DOHH2 (cell line): ENCODE data around the gene TSC2.

ENCODE experiments used
- H3F3A ChIP-seq: fragments of 200-600 bp; sonication (generic), shearing (Covaris generic); 2 replicates; pipeline ENCODE4 v1.6.0; 2016; ENCODE audit warnings: antibody characterized with exemption, mild to moderate bottlenecking; ENCODE audit not compliant: control insufficient read depth, insufficient read depth
- H3K27ac ChIP-seq: fragments of 200-600 bp; sonication (generic); 2 replicates; pipeline ENCODE4 v1.5.1; 2014; ENCODE audit warnings: low read depth, mild to moderate bottlenecking, low read length, moderate library complexity
- H3K27me3 ChIP-seq: fragments of 200-600 bp; sonication (generic); 2 replicates; pipeline ENCODE4 v1.6.1; 2014; ENCODE audit warnings: mild to moderate bottlenecking, low read length, mixed read lengths; ENCODE audit not compliant: control insufficient read depth
- H3K36me3 ChIP-seq: fragments of 200-600 bp; sonication (generic); 2 replicates; pipeline ENCODE4 v1.6.1; 2014; ENCODE audit warnings: mild to moderate bottlenecking, low read length, moderate library complexity, mixed read lengths; ENCODE audit not compliant: control insufficient read depth
- H3K4me1 ChIP-seq: fragments of 200-600 bp; sonication (generic); 2 replicates; pipeline ENCODE4 v1.6.1; 2014; ENCODE audit warnings: mild to moderate bottlenecking, low read length, mixed read lengths; ENCODE audit not compliant: control insufficient read depth
- H3K4me2 ChIP-seq: fragments of 200-600 bp; sonication (generic); 2 replicates; pipeline ENCODE4 v1.6.0; 2014; ENCODE audit warnings: mild to moderate bottlenecking, low read length, moderate library complexity
- H3K4me3 ChIP-seq: fragments of 200-600 bp; sonication (generic); 2 replicates; pipeline ENCODE4 v1.5.1; 2014; ENCODE audit warnings: mild to moderate bottlenecking, low read length, mixed read lengths
- H3K79me2 ChIP-seq: fragments of 200-600 bp; sonication (generic); 2 replicates; pipeline ENCODE4 v1.6.1; 2014; ENCODE audit warnings: mild to moderate bottlenecking, low read length, mixed read lengths; ENCODE audit not compliant: control insufficient read depth
- H3K9me2 ChIP-seq: fragments of 200-600 bp; sonication (generic); replicated peaks from 2 replicates; pipeline ENCODE4 v1.6.1; 2014; ENCODE audit warnings: mild to moderate bottlenecking, low read length, mixed read lengths; ENCODE audit not compliant: control insufficient read depth
- H3K9me3 ChIP-seq: fragments of 200-600 bp; sonication (generic); 2 replicates; pipeline ENCODE4 v1.6.1; 2014; ENCODE audit warnings: antibody characterized with exemption, low read length, mixed read lengths; ENCODE audit not compliant: control insufficient read depth, insufficient read depth
- H4K20me1 ChIP-seq: fragments of 200-600 bp; sonication (generic); 2 replicates; pipeline ENCODE4 v1.6.0; 2014; ENCODE audit warnings: low read depth, mild to moderate bottlenecking, antibody characterized with exemption, low read length, moderate library complexity; ENCODE audit not compliant: control insufficient read depth, insufficient read depth
- EZH2phosphoT487 ChIP-seq: fragments of 200-600 bp; sonication (generic); IDR thresholded peaks from 2 replicates; pipeline ENCODE4 v1.6.1; 2017; ENCODE audit warnings: borderline replicate concordance, mild to moderate bottlenecking, antibody characterized with exemption, low read length, moderate library complexity, mixed read lengths
- TF ChIP-seq, protein P1 (sequence below): fragments of 200-600 bp; sonication (generic); IDR thresholded peaks from one replicate; pipeline ENCODE4 v1.5.1; 2014; ENCODE audit warnings: antibody characterized with exemption, mild to moderate bottlenecking, low read depth, low read length; ENCODE audit not compliant: poor library complexity, severe bottlenecking

The TSC2 gene

DNA sequence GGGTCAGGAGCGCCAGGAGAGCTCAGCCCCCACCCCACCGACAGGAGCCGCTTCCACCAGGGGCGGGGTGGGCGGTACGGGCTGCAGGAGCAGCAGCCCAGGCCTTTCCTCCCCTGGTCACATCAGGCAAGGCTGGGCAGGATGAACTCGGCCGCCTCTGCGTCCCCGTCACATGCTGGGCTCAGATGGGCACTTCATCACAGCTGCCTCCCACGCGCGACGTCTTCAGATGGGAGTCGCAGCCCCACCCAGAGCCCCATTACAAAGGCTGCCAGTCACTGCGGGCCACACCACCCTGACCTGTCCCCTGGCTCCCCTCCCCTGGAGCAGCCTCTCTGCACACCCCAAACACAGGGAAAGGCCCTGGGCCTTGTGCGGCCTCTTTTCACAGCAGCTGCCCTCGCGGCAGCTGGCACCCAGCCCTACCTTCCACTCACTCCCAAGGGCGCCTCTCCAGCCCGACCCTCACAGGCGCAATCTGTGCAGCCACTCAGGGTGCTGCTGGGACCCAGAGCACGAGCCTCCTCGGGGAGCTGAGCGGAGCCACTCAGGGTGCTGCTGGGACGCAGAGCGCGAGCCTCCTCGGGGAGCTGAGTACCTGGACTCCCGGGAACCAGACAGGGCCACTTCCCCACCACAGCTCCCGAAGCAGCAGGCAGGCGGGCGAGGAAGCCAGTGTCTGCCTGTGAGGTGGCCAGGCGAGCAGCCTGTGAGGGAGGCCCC, 42.8 kb upstream of the TSC2 start:
- peaks cover 83% of the 10 kb centered on the region for H3K79me2 ChIP-seq
- H3K27me3 ChIP-seq = no peaks in the 10 kb centered on the region
- H3K9me2 ChIP-seq = no peaks in the 10 kb centered on the region
- no peak overlapping the region for H3K4me3 ChIP-seq
- no peak overlapping the region for H3K4me2 ChIP-seq
- H4K20me1 ChIP-seq = peaks cover 38% of the 10 kb centered on the region
- no peak overlapping the region for H3K27ac ChIP-seq
- H3K4me1 ChIP-seq = peaks cover 43% of the 10 kb centered on the region
- no peaks in the 10 kb centered on the region for H3F3A ChIP-seq
- TF ChIP-seq, protein P1, sequence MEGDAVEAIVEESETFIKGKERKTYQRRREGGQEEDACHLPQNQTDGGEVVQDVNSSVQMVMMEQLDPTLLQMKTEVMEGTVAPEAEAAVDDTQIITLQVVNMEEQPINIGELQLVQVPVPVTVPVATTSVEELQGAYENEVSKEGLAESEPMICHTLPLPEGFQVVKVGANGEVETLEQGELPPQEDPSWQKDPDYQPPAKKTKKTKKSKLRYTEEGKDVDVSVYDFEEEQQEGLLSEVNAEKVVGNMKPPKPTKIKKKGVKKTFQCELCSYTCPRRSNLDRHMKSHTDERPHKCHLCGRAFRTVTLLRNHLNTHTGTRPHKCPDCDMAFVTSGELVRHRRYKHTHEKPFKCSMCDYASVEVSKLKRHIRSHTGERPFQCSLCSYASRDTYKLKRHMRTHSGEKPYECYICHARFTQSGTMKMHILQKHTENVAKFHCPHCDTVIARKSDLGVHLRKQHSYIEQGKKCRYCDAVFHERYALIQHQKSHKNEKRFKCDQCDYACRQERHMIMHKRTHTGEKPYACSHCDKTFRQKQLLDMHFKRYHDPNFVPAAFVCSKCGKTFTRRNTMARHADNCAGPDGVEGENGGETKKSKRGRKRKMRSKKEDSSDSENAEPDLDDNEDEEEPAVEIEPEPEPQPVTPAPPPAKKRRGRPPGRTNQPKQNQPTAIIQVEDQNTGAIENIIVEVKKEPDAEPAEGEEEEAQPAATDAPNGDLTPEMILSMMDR = no peak
- TF ChIP-seq EZH2phosphoT487 = no peak
- no peaks in the 10 kb centered on the region for H3K9me3 ChIP-seq
- H3K36me3 ChIP-seq = peaks cover 89% of the 10 kb centered on the region

DNA sequence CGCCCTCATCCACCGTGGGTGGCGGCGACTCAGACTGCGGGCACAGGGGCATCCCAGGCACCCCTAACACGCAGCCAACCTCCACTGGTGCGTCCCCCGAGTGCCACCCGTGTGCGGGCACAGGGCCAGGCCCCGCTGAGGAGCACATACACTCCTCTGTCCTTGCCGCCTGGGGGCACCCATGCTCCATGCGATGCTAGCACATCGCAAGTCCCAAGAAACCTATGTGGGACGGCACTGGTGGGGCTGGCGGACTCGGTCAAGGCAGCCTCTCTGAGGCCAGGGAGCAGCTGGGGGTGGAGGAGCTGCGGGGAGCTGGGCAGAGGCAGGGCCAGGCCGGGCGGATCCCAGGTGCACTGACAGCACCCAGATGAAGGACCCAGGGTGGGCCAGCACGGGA, 42.1 kb upstream of the TSC2 start:
- no peaks in the 10 kb centered on the region for H3F3A ChIP-seq
- H3K4me1 ChIP-seq = peaks cover 47% of the 10 kb centered on the region
- no peak overlapping the region for H3K27ac ChIP-seq
- H4K20me1 ChIP-seq = peaks cover 38% of the 10 kb centered on the region
- no peak overlapping the region for H3K4me2 ChIP-seq
- no peaks in the 10 kb centered on the region for H3K27me3 ChIP-seq
- no peaks in the 10 kb centered on the region for H3K9me2 ChIP-seq
- no peak for TF ChIP-seq EZH2phosphoT487
- TF ChIP-seq, protein P1 = no peak
- peaks cover 85% of the 10 kb centered on the region for H3K36me3 ChIP-seq
- H3K79me2 ChIP-seq = peaks cover 90% of the 10 kb centered on the region
- H3K9me3 ChIP-seq = no peaks in the 10 kb centered on the region
- H3K4me3 ChIP-seq = no peak overlapping the region

DNA sequence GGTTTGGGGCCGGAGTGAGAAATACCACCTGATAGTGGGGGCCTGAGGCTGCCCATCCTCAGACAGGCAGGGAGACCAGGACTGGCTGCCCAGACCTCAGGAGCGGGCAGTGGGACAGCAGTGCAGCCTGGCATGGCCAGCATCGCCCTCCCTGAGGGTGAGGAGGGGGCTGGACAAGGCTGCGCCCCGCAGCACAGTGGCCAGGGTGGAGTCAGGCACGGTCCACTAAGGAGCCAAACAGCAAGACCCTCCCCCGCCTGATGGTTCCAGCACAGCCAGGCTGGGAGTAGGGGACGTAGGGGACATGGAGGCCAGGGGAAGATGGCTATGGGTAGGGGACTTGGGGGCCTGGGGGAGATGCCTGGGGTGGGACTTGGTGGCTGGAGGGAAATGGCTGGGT, 41.5 kb upstream of the TSC2 start:
- no peak overlapping the region for H3K27ac ChIP-seq

More for the DNA sequence above, 41.5 kb upstream of the TSC2 start:
- no peaks in the 10 kb centered on the region for H3K9me3 ChIP-seq
- peaks cover 38% of the 10 kb centered on the region for H4K20me1 ChIP-seq
- peaks cover 92% of the 10 kb centered on the region for H3K79me2 ChIP-seq
- no peaks in the 10 kb centered on the region for H3K27me3 ChIP-seq
- H3K4me2 ChIP-seq = peak overlapping the region; percentile 93; the same call in 1 of the 2 replicates
- H3K9me2 ChIP-seq = no peaks in the 10 kb centered on the region
- no peaks in the 10 kb centered on the region for H3F3A ChIP-seq
- peaks cover 50% of the 10 kb centered on the region for H3K4me1 ChIP-seq
- H3K4me3 ChIP-seq = no peak overlapping the region
- no peak for TF ChIP-seq EZH2phosphoT487
- TF ChIP-seq, protein P1 = no peak
- H3K36me3 ChIP-seq = peaks cover 78% of the 10 kb centered on the region
